ENCODE measurements around the gene ESF1.

ESF1 gene

DNA sequence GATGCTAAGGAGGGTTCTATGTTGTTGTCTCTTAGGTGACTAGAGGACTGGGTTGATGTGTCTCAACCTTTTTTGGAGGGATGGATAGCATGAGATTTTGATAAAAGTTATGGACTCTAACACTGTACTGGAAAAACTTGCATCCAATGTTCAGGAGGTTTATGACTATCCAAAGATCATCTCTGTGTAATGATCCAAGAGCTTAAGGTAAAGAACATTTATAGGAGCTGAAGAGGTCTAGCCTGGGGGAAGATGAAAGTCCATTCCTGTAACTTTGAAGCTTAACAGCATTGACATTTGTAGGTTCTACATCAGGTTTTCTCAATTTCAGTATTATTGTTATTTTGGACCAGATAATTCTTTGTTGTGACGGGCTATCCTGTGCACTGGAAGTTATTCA is 48.9 kb downstream of the ESF1 start:
- TF ChIP-seq, protein P1, sequence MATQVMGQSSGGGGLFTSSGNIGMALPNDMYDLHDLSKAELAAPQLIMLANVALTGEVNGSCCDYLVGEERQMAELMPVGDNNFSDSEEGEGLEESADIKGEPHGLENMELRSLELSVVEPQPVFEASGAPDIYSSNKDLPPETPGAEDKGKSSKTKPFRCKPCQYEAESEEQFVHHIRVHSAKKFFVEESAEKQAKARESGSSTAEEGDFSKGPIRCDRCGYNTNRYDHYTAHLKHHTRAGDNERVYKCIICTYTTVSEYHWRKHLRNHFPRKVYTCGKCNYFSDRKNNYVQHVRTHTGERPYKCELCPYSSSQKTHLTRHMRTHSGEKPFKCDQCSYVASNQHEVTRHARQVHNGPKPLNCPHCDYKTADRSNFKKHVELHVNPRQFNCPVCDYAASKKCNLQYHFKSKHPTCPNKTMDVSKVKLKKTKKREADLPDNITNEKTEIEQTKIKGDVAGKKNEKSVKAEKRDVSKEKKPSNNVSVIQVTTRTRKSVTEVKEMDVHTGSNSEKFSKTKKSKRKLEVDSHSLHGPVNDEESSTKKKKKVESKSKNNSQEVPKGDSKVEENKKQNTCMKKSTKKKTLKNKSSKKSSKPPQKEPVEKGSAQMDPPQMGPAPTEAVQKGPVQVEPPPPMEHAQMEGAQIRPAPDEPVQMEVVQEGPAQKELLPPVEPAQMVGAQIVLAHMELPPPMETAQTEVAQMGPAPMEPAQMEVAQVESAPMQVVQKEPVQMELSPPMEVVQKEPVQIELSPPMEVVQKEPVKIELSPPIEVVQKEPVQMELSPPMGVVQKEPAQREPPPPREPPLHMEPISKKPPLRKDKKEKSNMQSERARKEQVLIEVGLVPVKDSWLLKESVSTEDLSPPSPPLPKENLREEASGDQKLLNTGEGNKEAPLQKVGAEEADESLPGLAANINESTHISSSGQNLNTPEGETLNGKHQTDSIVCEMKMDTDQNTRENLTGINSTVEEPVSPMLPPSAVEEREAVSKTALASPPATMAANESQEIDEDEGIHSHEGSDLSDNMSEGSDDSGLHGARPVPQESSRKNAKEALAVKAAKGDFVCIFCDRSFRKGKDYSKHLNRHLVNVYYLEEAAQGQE (IDR thresholded peaks at IDR 0.05; ENCODE audit: insufficient replicate concordance, low read depth) = no peak
- TF ChIP-seq CTCF (IDR thresholded peaks at IDR 0.05; ENCODE audit: insufficient read depth, low read length) (no peak), POLR2AphosphoS5 (IDR thresholded peaks at IDR 0.05; ENCODE audit: low read depth) (no peak), GABPA (IDR thresholded peaks at IDR 0.05; ENCODE audit: low read depth) (no peak)
- no peak for DNase-seq (ENCODE audit: low read depth in 1 of 2, low spot score in 1 of 2)

DNA sequence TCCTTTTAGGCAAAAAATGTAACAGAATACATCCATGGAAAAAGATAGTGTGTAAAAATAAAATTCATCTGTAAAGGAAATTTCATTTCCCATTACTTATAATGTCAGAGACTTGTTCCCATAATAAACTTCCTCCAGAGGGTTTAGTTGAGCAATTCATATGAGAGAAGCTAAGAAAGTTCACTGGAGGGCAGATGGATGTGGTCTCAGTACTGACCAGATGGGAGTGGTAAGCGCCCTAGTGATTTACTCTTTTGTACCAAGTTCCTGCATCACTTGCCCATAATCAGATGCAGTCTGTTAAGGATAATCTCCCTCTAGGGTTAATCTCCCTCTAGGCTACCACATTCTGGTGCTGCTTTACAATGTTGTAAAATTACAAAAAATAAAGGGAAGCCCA is 61.7 kb downstream of the ESF1 start:
- TF ChIP-seq, protein P1 (IDR thresholded peaks at IDR 0.05; ENCODE audit: insufficient replicate concordance, low read depth) = no peak
- TF ChIP-seq POLR2AphosphoS5 (IDR thresholded peaks at IDR 0.05; ENCODE audit: low read depth) = no peak
- TF ChIP-seq GABPA (IDR thresholded peaks at IDR 0.05; ENCODE audit: low read depth) = no peak
- TF ChIP-seq SPI1 (IDR thresholded peaks at IDR 0.05; ENCODE audit: borderline replicate concordance, low read depth) = no peak
- no peak for TF ChIP-seq CTCF (IDR thresholded peaks at IDR 0.05; ENCODE audit: insufficient read depth, low read length)
- H3K27ac ChIP-seq (replicated peaks) = no peak overlapping the region
- peak; percentile 16 to 20 for DNase-seq (ENCODE audit: low read depth in 1 of 2, low spot score in 1 of 2)
- no peak overlapping the region for H3K4me3 ChIP-seq (replicated peaks; ENCODE audit: insufficient read depth, low read length)
- H3K27me3 ChIP-seq (ENCODE audit: insufficient read depth, poor library complexity, severe bottlenecking) = no peaks in the 10 kb centered on the region

More for the DNA sequence above, 48.9 kb downstream of the ESF1 start:
- H3K27ac ChIP-seq (replicated peaks) = no peak overlapping the region
- no peaks in the 10 kb centered on the region for H3K27me3 ChIP-seq (ENCODE audit: insufficient read depth, poor library complexity, severe bottlenecking)
- no peak overlapping the region for H3K4me3 ChIP-seq (replicated peaks; ENCODE audit: insufficient read depth, low read length)

DNA sequence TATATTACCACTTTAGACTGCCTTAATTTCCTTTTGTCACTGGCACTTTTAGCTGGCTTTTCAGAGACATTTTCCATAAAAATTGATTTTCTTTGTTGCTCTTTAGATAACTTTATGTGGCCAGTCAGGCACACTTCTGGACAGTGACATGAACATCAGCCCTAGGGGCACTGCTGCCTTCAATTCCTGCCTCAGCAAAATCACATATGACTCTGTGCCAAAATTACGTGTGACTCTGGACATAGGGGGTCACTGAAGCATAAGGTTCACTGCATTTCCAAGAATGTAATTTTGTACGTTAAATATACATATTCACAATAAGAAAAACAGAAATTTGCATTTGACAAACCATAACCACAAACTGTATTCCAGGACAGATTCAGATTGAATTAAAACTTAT is 66.5 kb downstream of the ESF1 start:
- no peak overlapping the region for H3K27ac ChIP-seq (replicated peaks)

More for the DNA sequence above, 66.5 kb downstream of the ESF1 start:
- TF ChIP-seq POLR2AphosphoS5 (IDR thresholded peaks at IDR 0.05; ENCODE audit: low read depth) (no peak), GABPA (IDR thresholded peaks at IDR 0.05; ENCODE audit: low read depth) (no peak), CTCF (IDR thresholded peaks at IDR 0.05; ENCODE audit: insufficient read depth, low read length) (no peak), SPI1 (IDR thresholded peaks at IDR 0.05; ENCODE audit: borderline replicate concordance, low read depth) (no peak)
- TF ChIP-seq, protein P1 (IDR thresholded peaks at IDR 0.05; ENCODE audit: insufficient replicate concordance, low read depth) = no peak
- no peak overlapping the region for H3K4me3 ChIP-seq (replicated peaks; ENCODE audit: insufficient read depth, low read length)
- H3K27me3 ChIP-seq (ENCODE audit: insufficient read depth, poor library complexity, severe bottlenecking) = no peaks in the 10 kb centered on the region
- no peak for DNase-seq (ENCODE audit: low read depth in 1 of 2, low spot score in 1 of 2)
